ENCODE data around the gene CD99.
A peak's percentile ranks its signal among the peaks of the same experiment; 100 is the strongest.

Gene CD99

DNA sequence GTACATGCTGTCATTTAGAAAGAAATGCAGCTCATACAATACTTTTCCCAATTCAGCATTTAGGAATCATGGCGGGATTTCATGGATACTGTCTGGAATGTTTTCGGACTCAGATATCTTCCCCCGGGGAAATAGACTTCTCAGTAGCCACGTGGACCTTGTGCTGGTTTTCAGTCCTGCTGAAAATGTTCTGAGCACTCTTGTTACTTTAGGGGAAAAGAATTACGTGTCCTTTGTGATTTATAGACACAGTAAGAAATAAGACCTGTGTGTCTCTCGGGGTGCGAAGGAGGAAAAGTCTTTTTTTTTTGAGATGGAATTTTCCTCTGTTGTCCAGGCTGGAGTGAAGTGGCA is 3.8 kb downstream of the CD99 start:
- no peak overlapping the region for H3K4me3 ChIP-seq (ENCODE audit: low read depth, low read length)

DNA sequence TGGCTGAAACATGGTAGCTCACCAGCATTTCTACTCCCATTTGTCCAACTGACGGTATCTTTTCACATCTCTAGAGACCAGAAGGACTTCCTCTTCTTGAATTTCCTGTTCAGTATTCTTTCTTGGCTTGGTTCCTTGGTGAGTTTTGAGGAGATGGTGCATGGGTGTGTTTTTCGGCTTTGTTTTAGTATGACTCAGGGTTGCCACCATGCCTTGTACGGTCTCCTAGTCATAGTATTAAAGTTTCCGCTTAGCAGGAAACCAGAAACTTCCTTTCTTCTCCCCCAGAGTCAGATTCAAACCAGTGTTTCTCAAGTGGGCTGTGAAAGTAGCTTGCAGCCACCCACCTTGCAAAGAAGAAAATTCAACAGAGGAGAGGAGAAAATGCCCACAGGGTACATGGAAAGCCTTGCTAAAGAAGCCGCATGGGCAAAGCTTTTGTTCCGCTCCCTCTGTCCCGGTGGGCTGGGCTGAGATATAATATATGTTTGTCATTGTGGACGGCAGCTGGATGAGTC is 5.7 kb downstream of the CD99 start:
- peak overlapping the region; percentile 24 for H3K4me3 ChIP-seq (ENCODE audit: low read depth, low read length)

More for the DNA sequence above, 3.8 kb downstream of the CD99 start:
- TF ChIP-seq, protein P1, sequence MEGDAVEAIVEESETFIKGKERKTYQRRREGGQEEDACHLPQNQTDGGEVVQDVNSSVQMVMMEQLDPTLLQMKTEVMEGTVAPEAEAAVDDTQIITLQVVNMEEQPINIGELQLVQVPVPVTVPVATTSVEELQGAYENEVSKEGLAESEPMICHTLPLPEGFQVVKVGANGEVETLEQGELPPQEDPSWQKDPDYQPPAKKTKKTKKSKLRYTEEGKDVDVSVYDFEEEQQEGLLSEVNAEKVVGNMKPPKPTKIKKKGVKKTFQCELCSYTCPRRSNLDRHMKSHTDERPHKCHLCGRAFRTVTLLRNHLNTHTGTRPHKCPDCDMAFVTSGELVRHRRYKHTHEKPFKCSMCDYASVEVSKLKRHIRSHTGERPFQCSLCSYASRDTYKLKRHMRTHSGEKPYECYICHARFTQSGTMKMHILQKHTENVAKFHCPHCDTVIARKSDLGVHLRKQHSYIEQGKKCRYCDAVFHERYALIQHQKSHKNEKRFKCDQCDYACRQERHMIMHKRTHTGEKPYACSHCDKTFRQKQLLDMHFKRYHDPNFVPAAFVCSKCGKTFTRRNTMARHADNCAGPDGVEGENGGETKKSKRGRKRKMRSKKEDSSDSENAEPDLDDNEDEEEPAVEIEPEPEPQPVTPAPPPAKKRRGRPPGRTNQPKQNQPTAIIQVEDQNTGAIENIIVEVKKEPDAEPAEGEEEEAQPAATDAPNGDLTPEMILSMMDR (IDR thresholded peaks at IDR 0.05; ENCODE audit: borderline replicate concordance, insufficient read depth, low read depth, low read length), result no peak

DNA sequence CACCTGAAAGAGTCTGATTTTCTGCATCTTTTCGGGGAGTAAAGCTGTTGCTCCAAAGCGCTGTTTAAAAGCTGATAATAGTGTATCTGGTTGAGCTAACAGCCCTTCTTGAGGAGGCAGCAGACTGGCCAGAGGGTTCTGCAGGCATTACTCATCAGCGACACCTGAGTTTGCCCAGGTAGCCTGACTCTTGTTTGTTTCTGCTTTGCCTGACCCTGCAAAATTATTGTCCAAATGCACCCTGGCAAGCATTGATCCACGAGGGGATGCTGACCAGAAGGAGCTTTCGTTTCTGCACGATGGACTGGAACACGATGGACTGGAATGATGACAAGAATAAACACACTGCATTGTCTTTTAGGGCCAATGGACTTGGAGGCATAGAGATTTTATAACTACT is 6.2 kb downstream of the CD99 start:
- TF ChIP-seq, protein P1 (IDR thresholded peaks at IDR 0.05; ENCODE audit: borderline replicate concordance, insufficient read depth, low read depth, low read length), result no peak
- H3K4me3 ChIP-seq (ENCODE audit: low read depth, low read length), result peak overlapping the region; percentile 34

More for the DNA sequence above, 5.7 kb downstream of the CD99 start:
- TF ChIP-seq, protein P1 (IDR thresholded peaks at IDR 0.05; ENCODE audit: borderline replicate concordance, insufficient read depth, low read depth, low read length), result no peak

DNA sequence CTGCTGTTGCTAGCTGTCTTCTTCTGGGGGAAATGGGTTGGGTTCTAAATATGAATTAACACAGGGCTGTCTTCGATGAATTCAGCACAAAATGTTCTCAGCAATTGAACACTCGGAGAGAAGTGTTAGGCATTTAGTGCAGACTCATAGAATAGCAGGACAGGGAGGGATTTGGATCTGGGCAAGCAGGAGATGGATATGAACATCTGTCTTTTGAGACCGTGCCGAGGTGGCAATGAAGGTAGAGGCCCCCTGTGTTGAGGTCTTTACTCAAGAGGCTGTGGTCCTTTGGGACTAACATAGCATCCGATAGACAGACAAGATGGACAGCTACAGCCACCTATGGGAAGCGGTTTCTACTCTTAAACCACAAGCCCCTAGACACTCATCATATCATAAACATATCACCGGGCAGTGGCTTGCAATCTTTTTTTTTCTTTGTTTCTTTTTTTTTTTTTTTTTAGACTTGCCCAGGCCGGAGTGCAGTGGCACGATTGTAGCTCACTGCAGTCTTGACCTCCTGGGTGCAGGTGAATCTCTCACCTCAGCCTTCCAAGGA is 6.7 kb downstream of the CD99 start:
- peak overlapping the region; percentile 34 for H3K4me3 ChIP-seq (ENCODE audit: low read depth, low read length)
- TF ChIP-seq, protein P1 (IDR thresholded peaks at IDR 0.05; ENCODE audit: borderline replicate concordance, insufficient read depth, low read depth, low read length), result no peak

DNA sequence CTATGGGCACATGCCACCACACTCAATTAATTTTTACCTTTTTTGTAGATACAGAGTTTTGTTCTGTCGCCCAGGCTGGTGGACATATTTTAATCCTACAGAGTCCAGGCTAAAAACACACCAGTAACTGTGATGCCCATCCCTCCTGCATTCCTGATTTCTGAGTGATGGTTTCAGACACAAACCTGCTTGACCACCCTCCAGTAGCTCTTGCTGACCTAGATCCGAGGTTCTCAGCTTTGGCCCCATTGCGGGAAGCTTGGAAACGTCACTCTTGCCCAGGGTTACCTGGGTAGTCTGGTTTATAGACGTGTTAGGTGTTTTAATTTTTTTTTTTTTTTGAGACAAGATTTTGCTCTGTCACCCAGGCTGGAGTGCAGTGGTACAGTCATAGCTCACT is 7.5 kb downstream of the CD99 start:
- TF ChIP-seq, protein P1 (IDR thresholded peaks at IDR 0.05; ENCODE audit: borderline replicate concordance, insufficient read depth, low read depth, low read length), result no peak
- no peak overlapping the region for H3K4me3 ChIP-seq (ENCODE audit: low read depth, low read length)

DNA sequence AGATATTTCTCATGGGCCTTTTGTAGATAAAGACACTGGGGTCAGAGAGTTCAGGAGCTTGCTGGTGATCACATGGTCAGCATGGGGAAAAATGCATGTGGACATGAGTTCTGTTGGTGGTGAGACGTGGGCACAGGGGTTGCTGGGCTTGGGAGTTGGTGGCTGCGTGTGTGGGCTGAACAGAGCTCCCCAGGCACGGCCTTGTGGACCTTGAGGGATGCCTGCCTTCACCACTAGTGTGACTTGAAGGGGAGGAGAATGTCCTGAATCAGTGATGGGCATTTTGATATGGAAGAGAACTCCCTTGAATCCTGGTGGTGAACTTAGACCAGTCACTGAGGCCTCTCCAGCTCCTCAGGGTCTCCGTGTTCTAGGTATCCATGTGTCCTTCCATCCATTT is 8.9 kb downstream of the CD99 start:
- no peak overlapping the region for H3K4me3 ChIP-seq (ENCODE audit: low read depth, low read length)
- TF ChIP-seq, protein P1 (IDR thresholded peaks at IDR 0.05; ENCODE audit: borderline replicate concordance, insufficient read depth, low read depth, low read length), result no peak

Measured in GM12875 (cell line).